ENCODE results near the gene STK38L. TPM values are rescaled to one million over a fixed set of nuclear protein-coding genes. Genes with fewer than 3 reads are reported as not detected.

The STK38L gene
- polyA plus RNA-seq, 2 of the 4 experiments (the other 2 are of a cell fraction), result 17.3 to 32.2 TPM

DNA sequence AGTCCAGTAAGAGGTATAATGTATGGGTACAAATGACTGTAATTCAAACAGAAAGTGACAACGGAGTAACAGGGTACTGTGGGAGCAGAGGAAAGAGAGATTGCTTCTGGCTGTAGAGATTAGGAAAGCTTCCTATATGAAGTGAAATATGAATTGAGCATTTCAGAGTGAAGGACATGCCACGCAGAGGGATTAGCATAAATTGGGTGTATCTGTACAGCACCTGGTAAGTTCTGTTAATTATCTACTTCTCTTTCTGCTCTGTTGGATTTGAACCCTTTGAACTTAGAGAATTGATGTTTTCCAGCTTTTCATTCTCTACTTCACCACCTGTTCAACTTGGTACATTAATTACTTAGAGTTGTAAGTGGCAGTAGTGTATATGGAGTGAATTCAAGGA lies 8.8 kb downstream of the STK38L start (continued):
- TF ChIP-seq REST (IDR thresholded peaks at IDR 0.05), result no peak
- TF ChIP-seq E2F6 (IDR thresholded peaks at IDR 0.05; ENCODE audit: borderline replicate concordance, low read depth), result no peak
- TF ChIP-seq HOXB13 (CRISPR knock-in tag; IDR thresholded peaks at IDR 0.05; ENCODE audit: low read depth), result no peak

DNA sequence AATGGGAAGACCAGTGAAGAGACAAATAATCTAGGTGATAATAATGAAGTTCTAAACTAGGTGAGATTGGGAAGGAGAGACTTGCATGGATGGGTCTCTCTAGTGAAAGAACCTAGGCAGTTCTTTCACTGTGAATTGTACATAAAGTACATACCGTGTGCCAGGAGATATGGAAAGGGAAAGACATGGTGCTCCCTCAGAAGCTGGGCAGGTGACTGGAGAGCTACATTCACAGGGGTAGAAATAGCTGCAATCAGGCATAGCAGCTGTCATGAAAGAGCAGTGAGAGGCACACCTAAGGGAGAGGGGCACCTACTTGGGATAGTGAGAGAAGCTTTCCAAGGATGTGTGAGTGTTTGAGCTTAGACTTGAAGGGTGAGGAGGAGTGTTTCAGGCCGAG lies 9.3 kb downstream of the STK38L start:
- ATAC-seq, result no peak
- H3K27ac ChIP-seq, result no peak overlapping the region
- DNase-seq (ENCODE audit: low read depth in 1 of 2, low spot score in 1 of 2), result no peak
- H3K4me1 ChIP-seq, result no peaks in the 10 kb centered on the region
- ChIA-PET CTCF (interaction anchor here (1.4 to 2.3 kb wide), 2 partner anchors 9 to 239 kb away, joined by 4 to 9 read pairs; partner anchors contain the start of genes STK38L and TM7SF3), POLR2A (no interaction called here)
- TF ChIP-seq JUNB (IDR thresholded peaks at IDR 0.05) (no peak), CBX2 (IDR thresholded peaks at IDR 0.05; ENCODE audit: borderline replicate concordance, low read depth) (no peak), SMC3 (IDR thresholded peaks at IDR 0.05) (no peak), EHMT2 (IDR thresholded peaks at IDR 0.05; ENCODE audit: low read depth) (no peak), MYC (IDR thresholded peaks at IDR 0.05; ENCODE audit: borderline replicate concordance, low read length) (no peak), FOXS1 (CRISPR knock-in tag; IDR thresholded peaks at IDR 0.05) (no peak), ZSCAN20 (CRISPR knock-in tag; IDR thresholded peaks at IDR 0.05) (no peak), PBX3 (IDR thresholded peaks at IDR 0.05) (no peak), HMGXB4 (CRISPR knock-in tag; IDR thresholded peaks at IDR 0.05; ENCODE audit: borderline replicate concordance) (no peak), E2F6 (IDR thresholded peaks at IDR 0.05; ENCODE audit: borderline replicate concordance, low read depth) (no peak), RNF2 (IDR thresholded peaks at IDR 0.05; ENCODE audit: borderline replicate concordance, low read depth) (no peak), ZFP36 (IDR thresholded peaks at IDR 0.05; ENCODE audit: borderline replicate concordance, partially characterized antibody) (no peak), BCL3 (IDR thresholded peaks at IDR 0.05) (no peak)
- TF ChIP-seq, protein P1, sequence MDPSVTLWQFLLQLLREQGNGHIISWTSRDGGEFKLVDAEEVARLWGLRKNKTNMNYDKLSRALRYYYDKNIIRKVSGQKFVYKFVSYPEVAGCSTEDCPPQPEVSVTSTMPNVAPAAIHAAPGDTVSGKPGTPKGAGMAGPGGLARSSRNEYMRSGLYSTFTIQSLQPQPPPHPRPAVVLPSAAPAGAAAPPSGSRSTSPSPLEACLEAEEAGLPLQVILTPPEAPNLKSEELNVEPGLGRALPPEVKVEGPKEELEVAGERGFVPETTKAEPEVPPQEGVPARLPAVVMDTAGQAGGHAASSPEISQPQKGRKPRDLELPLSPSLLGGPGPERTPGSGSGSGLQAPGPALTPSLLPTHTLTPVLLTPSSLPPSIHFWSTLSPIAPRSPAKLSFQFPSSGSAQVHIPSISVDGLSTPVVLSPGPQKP (IDR thresholded peaks at IDR 0.05; ENCODE audit: low read depth, low read length), result no peak
- H3K9me3 ChIP-seq, result no peaks in the 10 kb centered on the region
- 98% methylated on average over 2 of the region's 2 CpGs for WGBS (ENCODE audit: missing lambda C conversion rate)
- no peak overlapping the region for H3K4me2 ChIP-seq
- no peak overlapping the region for H3K4me3 ChIP-seq
- no peak for FAIRE-seq

Measured in A549 (cell line).